ENCODE results near the gene MUC16.

Gene MUC16

GRCh38 chr19:9008667-9009066 is 1.5 kb downstream of the MUC16 start:
- FAIRE-seq, result no peak

- FAIRE-seq, result no peak
Measured at GRCh38 chr19:9000933-9001332, 9.3 kb downstream of the MUC16 start.

GRCh38 chr19:8988204-8988603 is 22.0 kb downstream of the MUC16 start:
- FAIRE-seq, result no peak

GRCh38 chr19:8986296-8986695 is 23.9 kb downstream of the MUC16 start:
- no peak for FAIRE-seq

GRCh38 chr19:8973501-8974091 is 36.6 kb downstream of the MUC16 start:
- no peak for FAIRE-seq

GRCh38 chr19:8965887-8966286 is 44.3 kb downstream of the MUC16 start:
- no peak for FAIRE-seq

All from A204.1 (cell line).